IPS-20b (cell line): ENCODE data around the gene CCDC154.

Experiments
- H3K27ac ChIP-seq: one replicate; pipeline ENCODE4 v1.5.1; 2013; ENCODE audit warnings: low read length
- H3K27me3 ChIP-seq: 2 replicates; pipeline ENCODE4 v1.6.1; 2013; ENCODE audit warnings: mild to moderate bottlenecking, low read length, inconsistent platforms; ENCODE audit not compliant: insufficient read depth
- H3K36me3 ChIP-seq: 2 replicates; pipeline ENCODE4 v1.6.1; 2013; ENCODE audit warnings: low read depth, mild to moderate bottlenecking, inconsistent platforms, low read length, moderate library complexity; ENCODE audit not compliant: insufficient read depth
- H3K4me1 ChIP-seq: 2 replicates; pipeline ENCODE4 v1.6.1; 2013; ENCODE audit warnings: mild to moderate bottlenecking, control low read depth, inconsistent platforms, low read length, moderate library complexity; ENCODE audit not compliant: insufficient read depth
- H3K4me3 ChIP-seq: 2 replicates; pipeline ENCODE4 v1.5.1; 2013; ENCODE audit warnings: mild to moderate bottlenecking, low read length, inconsistent platforms
- H3K9ac ChIP-seq: 2 replicates; pipeline ENCODE4 v1.6.1; 2013; ENCODE audit warnings: low read depth, mild to moderate bottlenecking, inconsistent platforms, low read length, moderate library complexity
- H3K9me3 ChIP-seq: 2 replicates; pipeline ENCODE4 v1.6.1; 2013; ENCODE audit warnings: mild to moderate bottlenecking, low read depth, low read length, inconsistent platforms; ENCODE audit not compliant: insufficient read depth

The CCDC154 gene

GRCh38 chr16:1438229-1439057 is 5.9 kb downstream of the CCDC154 start:
- no peaks in the 10 kb centered on the region for H3K27me3 ChIP-seq
- H3K9me3 ChIP-seq, result no peaks in the 10 kb centered on the region
- H3K27ac ChIP-seq, result no peak overlapping the region
- H3K9ac ChIP-seq, result no peak overlapping the region
- no peaks in the 10 kb centered on the region for H3K4me1 ChIP-seq
- H3K4me3 ChIP-seq, result no peak overlapping the region
- no peaks in the 10 kb centered on the region for H3K36me3 ChIP-seq

GRCh38 chr16:1437606-1438005 is 6.8 kb downstream of the CCDC154 start:
- Histone ChIP-seq H3K4me1 (no peaks in the 10 kb centered on the region), H3K9me3 (no peaks in the 10 kb centered on the region), H3K36me3 (no peaks in the 10 kb centered on the region), H3K27ac (no peak overlapping the region), H3K9ac (no peak overlapping the region), H3K27me3 (no peaks in the 10 kb centered on the region), H3K4me3 (no peak overlapping the region)

- H3K27ac ChIP-seq, result no peak overlapping the region
- no peak overlapping the region for H3K9ac ChIP-seq
- no peaks in the 10 kb centered on the region for H3K36me3 ChIP-seq
- no peaks in the 10 kb centered on the region for H3K4me1 ChIP-seq
- H3K9me3 ChIP-seq, result no peaks in the 10 kb centered on the region
- no peak overlapping the region for H3K4me3 ChIP-seq
- no peaks in the 10 kb centered on the region for H3K27me3 ChIP-seq
Measured at GRCh38 chr16:1436731-1437355, 7.5 kb downstream of the CCDC154 start.

GRCh38 chr16:1435921-1436697 is 8.2 kb downstream of the CCDC154 start:
- H3K27ac ChIP-seq, result no peak overlapping the region
- no peaks in the 10 kb centered on the region for H3K9me3 ChIP-seq
- no peaks in the 10 kb centered on the region for H3K27me3 ChIP-seq
- no peaks in the 10 kb centered on the region for H3K4me1 ChIP-seq
- no peaks in the 10 kb centered on the region for H3K36me3 ChIP-seq
- no peak overlapping the region for H3K9ac ChIP-seq
- H3K4me3 ChIP-seq, result no peak overlapping the region

GRCh38 chr16:1434644-1435592 is 9.4 kb downstream of the CCDC154 start:
- Histone ChIP-seq H3K36me3 (no peaks in the 10 kb centered on the region), H3K4me1 (no peaks in the 10 kb centered on the region), H3K4me3 (no peak overlapping the region), H3K27ac (no peak overlapping the region), H3K9ac (no peak overlapping the region), H3K27me3 (no peaks in the 10 kb centered on the region), H3K9me3 (no peaks in the 10 kb centered on the region)

- H3K4me3 ChIP-seq, result no peak overlapping the region
- no peak overlapping the region for H3K27ac ChIP-seq
- no peaks in the 10 kb centered on the region for H3K36me3 ChIP-seq
- H3K9me3 ChIP-seq, result no peaks in the 10 kb centered on the region
- no peaks in the 10 kb centered on the region for H3K4me1 ChIP-seq
- no peak overlapping the region for H3K9ac ChIP-seq
- no peaks in the 10 kb centered on the region for H3K27me3 ChIP-seq
Measured at GRCh38 chr16:1433756-1434155, 10.6 kb downstream of the CCDC154 start.

- Histone ChIP-seq H3K27me3 (no peaks in the 10 kb centered on the region), H3K4me1 (no peaks in the 10 kb centered on the region), H3K9ac (no peak overlapping the region), H3K36me3 (no peaks in the 10 kb centered on the region), H3K4me3 (no peak overlapping the region), H3K27ac (no peak overlapping the region), H3K9me3 (no peaks in the 10 kb centered on the region)
Measured at GRCh38 chr16:1433263-1433560, 11.1 kb downstream of the CCDC154 start.

- no peaks in the 10 kb centered on the region for H3K4me1 ChIP-seq
- H3K27me3 ChIP-seq, result no peaks in the 10 kb centered on the region
- H3K9ac ChIP-seq, result no peak overlapping the region
- H3K36me3 ChIP-seq, result no peaks in the 10 kb centered on the region
- no peak overlapping the region for H3K27ac ChIP-seq
- no peak overlapping the region for H3K4me3 ChIP-seq
- H3K9me3 ChIP-seq, result no peaks in the 10 kb centered on the region
Measured at GRCh38 chr16:1432388-1433262, 11.7 kb downstream of the CCDC154 start.

GRCh38 chr16:1431497-1432270 is 12.7 kb downstream of the CCDC154 start:
- Histone ChIP-seq H3K4me3 (no peak overlapping the region), H3K4me1 (no peaks in the 10 kb centered on the region), H3K36me3 (no peaks in the 10 kb centered on the region), H3K9me3 (no peaks in the 10 kb centered on the region), H3K9ac (no peak overlapping the region), H3K27ac (no peak overlapping the region), H3K27me3 (no peaks in the 10 kb centered on the region)

GRCh38 chr16:1430759-1431496 is 13.4 kb downstream of the CCDC154 start, which contains the start of gene PERCC1:
TSS of gene PERCC1 (plus strand) at chr16:1431078. CDS start at chr16:1432594, 1,516 bp downstream.
- H3K4me1 ChIP-seq, result no peaks in the 10 kb centered on the region
- no peaks in the 10 kb centered on the region for H3K27me3 ChIP-seq
- H3K9me3 ChIP-seq, result no peaks in the 10 kb centered on the region
- no peaks in the 10 kb centered on the region for H3K36me3 ChIP-seq
- no peak within 1 kb of the TSS for H3K27ac ChIP-seq
- H3K4me3 ChIP-seq, result no peak within 1 kb of the TSS
- no peak within 1 kb of the TSS for H3K9ac ChIP-seq
